Calu3 (cell line): ENCODE results near the gene RFNG. TPM values are rescaled to one million over a fixed set of nuclear protein-coding genes. Genes with fewer than 3 reads are reported as not detected.

Experiments
- BruUV-seq: library from RNA; stranded (reverse); fragments of 400-500 nt; replicated peaks from 2 replicates; lab custom pipeline; 2021; lab: Mats Ljungman, UMichigan
- CTCF ChIA-PET: fragments of 300-600 bp; sonication (Branson Sonifier 250); formaldehyde crosslinking; loops from one replicate; lab custom pipeline; 2022; ENCODE audit warnings: antibody characterized with exemption; lab: Charles Lee
- DNase-seq: peaks from one replicate; pipeline ENCODE4 v3.0.0; 2022
- H3K27ac Mint-ChIP-seq: one replicate; pipeline ENCODE4 v1.8.0; 2022; ENCODE audit warnings: mixed read lengths; ENCODE audit not compliant: unreplicated experiment
- H3K27me3 Mint-ChIP-seq: one replicate; pipeline ENCODE4 v1.8.0; 2022; ENCODE audit warnings: mixed read lengths; ENCODE audit not compliant: unreplicated experiment
- H3K36me3 Mint-ChIP-seq: one replicate; pipeline ENCODE4 v1.8.0; 2022; ENCODE audit warnings: mild to moderate bottlenecking, moderate library complexity, mixed read lengths; ENCODE audit not compliant: insufficient read depth, unreplicated experiment
- H3K4me1 Mint-ChIP-seq: one replicate; pipeline ENCODE4 v1.8.0; 2022; ENCODE audit warnings: mild to moderate bottlenecking, low read depth, mixed read lengths; ENCODE audit not compliant: unreplicated experiment
- H3K4me3 Mint-ChIP-seq: one replicate; pipeline ENCODE4 v1.8.0; 2022; ENCODE audit warnings: mild to moderate bottlenecking, low read depth, moderate library complexity, mixed read lengths; ENCODE audit not compliant: unreplicated experiment
- H3K9me3 Mint-ChIP-seq: one replicate; pipeline ENCODE4 v1.8.0; 2022; ENCODE audit warnings: low read depth, mixed read lengths; ENCODE audit not compliant: unreplicated experiment
- intact Hi-C: fragments of 100-400 bp; cut with micrococcal nuclease; formaldehyde crosslinking; loops from one replicate; pipeline ENCODE4 v1.10.0; 2022; ENCODE audit not compliant: unreplicated experiment
- total RNA-seq: library from RNA; stranded (reverse); gene quantifications from 2 replicates; pipeline ENCODE4 v1.2.3, GENCODE V29; 2022
- TF ChIP-seq, protein P1 (sequence below): fragments of 200-600 bp; IDR thresholded peaks from one replicate; pipeline ENCODE4 v1.8.0; 2022; ENCODE audit warnings: antibody characterized with exemption; ENCODE audit not compliant: unreplicated experiment

RFNG gene
- total RNA-seq, 1 experiment from 2014 or later: 33.5 TPM

DNA sequence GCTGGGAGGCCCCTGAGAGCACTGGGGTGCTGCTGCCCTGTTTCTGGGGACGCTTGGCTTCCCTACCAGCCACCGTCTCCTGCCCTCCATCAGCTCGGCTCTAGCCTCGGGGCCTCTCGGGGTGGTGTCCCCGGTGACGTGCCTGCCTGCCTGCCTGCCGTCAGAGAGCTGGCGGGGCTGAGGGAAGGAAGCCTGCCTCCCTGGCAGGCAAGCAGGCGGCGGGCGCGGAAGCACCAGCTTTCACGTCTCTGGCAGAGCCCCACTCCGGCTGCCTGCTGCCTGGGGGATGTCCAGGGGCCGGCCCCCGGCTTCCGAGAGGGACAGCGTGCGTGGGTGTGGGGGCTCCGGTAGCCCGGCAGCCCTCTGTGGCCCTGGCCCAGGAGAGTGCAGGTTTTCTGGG lies 38.3 kb downstream of the RFNG start:
- H3K4me1 Mint-ChIP-seq: no peaks in the 10 kb centered on the region
- intact Hi-C loops: no loop called here

GRCh38 chr17:82012640-82013295 lies 38.8 kb downstream of the RFNG start:
- Mint-ChIP-seq H3K4me3 (no peak overlapping the region), H3K27ac (no peak overlapping the region), H3K36me3 (peaks cover 21% of the 10 kb centered on the region), H3K9me3 (no peaks in the 10 kb centered on the region), H3K27me3 (no peaks in the 10 kb centered on the region), H3K4me1 (no peaks in the 10 kb centered on the region)
- TF ChIP-seq, protein P1, sequence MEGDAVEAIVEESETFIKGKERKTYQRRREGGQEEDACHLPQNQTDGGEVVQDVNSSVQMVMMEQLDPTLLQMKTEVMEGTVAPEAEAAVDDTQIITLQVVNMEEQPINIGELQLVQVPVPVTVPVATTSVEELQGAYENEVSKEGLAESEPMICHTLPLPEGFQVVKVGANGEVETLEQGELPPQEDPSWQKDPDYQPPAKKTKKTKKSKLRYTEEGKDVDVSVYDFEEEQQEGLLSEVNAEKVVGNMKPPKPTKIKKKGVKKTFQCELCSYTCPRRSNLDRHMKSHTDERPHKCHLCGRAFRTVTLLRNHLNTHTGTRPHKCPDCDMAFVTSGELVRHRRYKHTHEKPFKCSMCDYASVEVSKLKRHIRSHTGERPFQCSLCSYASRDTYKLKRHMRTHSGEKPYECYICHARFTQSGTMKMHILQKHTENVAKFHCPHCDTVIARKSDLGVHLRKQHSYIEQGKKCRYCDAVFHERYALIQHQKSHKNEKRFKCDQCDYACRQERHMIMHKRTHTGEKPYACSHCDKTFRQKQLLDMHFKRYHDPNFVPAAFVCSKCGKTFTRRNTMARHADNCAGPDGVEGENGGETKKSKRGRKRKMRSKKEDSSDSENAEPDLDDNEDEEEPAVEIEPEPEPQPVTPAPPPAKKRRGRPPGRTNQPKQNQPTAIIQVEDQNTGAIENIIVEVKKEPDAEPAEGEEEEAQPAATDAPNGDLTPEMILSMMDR: no peak
- CTCF ChIA-PET: no interaction called here
- BruUV-seq: no TSS peak
- DNase-seq: no peak
- intact Hi-C loops: no loop called here

More for the DNA sequence above, 38.3 kb downstream of the RFNG start:
- TF ChIP-seq, protein P1: no peak
- Mint-ChIP-seq H3K27ac (no peak overlapping the region), H3K27me3 (no peaks in the 10 kb centered on the region), H3K36me3 (peaks cover 23% of the 10 kb centered on the region), H3K9me3 (no peaks in the 10 kb centered on the region), H3K4me3 (no peak overlapping the region)
- CTCF ChIA-PET: no interaction called here
- no TSS peak for BruUV-seq
- DNase-seq: no peak

GRCh38 chr17:82012261-82012639 lies 39.4 kb downstream of the RFNG start:
- Mint-ChIP-seq H3K36me3 (peaks cover 20% of the 10 kb centered on the region), H3K4me3 (no peak overlapping the region), H3K27me3 (no peaks in the 10 kb centered on the region), H3K4me1 (no peaks in the 10 kb centered on the region), H3K9me3 (no peaks in the 10 kb centered on the region), H3K27ac (no peak overlapping the region)
- CTCF ChIA-PET: no interaction called here
- intact Hi-C loops: no loop called here
- no peak for DNase-seq
- no TSS peak for BruUV-seq
- TF ChIP-seq, protein P1: no peak

- Mint-ChIP-seq H3K27ac (no peak overlapping the region), H3K36me3 (peaks cover 18% of the 10 kb centered on the region), H3K4me3 (no peak overlapping the region), H3K4me1 (no peaks in the 10 kb centered on the region), H3K27me3 (no peaks in the 10 kb centered on the region), H3K9me3 (no peaks in the 10 kb centered on the region)
- TF ChIP-seq, protein P1: no peak
- DNase-seq: no peak
- intact Hi-C loops: no loop called here
- CTCF ChIA-PET: interaction anchor here (1.0 kb wide), 1 partner anchor 10 kb away, joined by 5 read pairs; no protein-coding TSS in a partner anchor
- BruUV-seq: no TSS peak
These were observed 39.9 kb downstream of the RFNG start for GRCh38 chr17:82011617-82012187.
